GM19438 (cell line): ENCODE data around the gene LRRC4C.
"Not testable (repeated sequence)": the region's sequence is repeated elsewhere in the genome, so short reads cannot be mapped to it uniquely, and the experiment has no call there.

ENCODE experiments used
- ATAC-seq: cut with Tn5 transposase; IDR thresholded peaks from one replicate; pipeline ENCODE4 v1.9.1; 2021; ENCODE audit warnings: low read depth; ENCODE audit not compliant: unreplicated experiment

Gene LRRC4C

GRCh38 chr11:41045266-41045665 is 414.2 kb downstream of the LRRC4C start:
- ATAC-seq: no peak

- ATAC-seq: no peak
These were observed 414.7 kb downstream of the LRRC4C start for GRCh38 chr11:41044747-41045146.

GRCh38 chr11:41042688-41043087 is 416.8 kb downstream of the LRRC4C start:
- no peak for ATAC-seq

- no peak for ATAC-seq
These were observed 419.0 kb downstream of the LRRC4C start for GRCh38 chr11:41040474-41040873.

- ATAC-seq: no peak
These were observed 419.9 kb downstream of the LRRC4C start for GRCh38 chr11:41039592-41039991.

- no peak for ATAC-seq
These were observed 427.8 kb downstream of the LRRC4C start for GRCh38 chr11:41031551-41032060.

GRCh38 chr11:41020259-41020658 is 439.2 kb downstream of the LRRC4C start:
- ATAC-seq: no peak

- not testable (repeated sequence) for ATAC-seq
These were observed 439.8 kb downstream of the LRRC4C start for GRCh38 chr11:41019666-41020065.

- no peak for ATAC-seq
These were observed 441.2 kb downstream of the LRRC4C start for GRCh38 chr11:41018224-41018623.

- no peak for ATAC-seq
These were observed 448.9 kb downstream of the LRRC4C start for GRCh38 chr11:41010361-41011050.

- no peak for ATAC-seq
These were observed 453.5 kb downstream of the LRRC4C start for GRCh38 chr11:41005986-41006385.

GRCh38 chr11:41003339-41004282 is 455.8 kb downstream of the LRRC4C start:
- no peak for ATAC-seq

- no peak for ATAC-seq
These were observed 460.5 kb downstream of the LRRC4C start for GRCh38 chr11:40998920-40999319.

- no peak for ATAC-seq
These were observed 471.5 kb downstream of the LRRC4C start for GRCh38 chr11:40987776-40988435.

GRCh38 chr11:40986320-40986719 is 473.1 kb downstream of the LRRC4C start:
- no peak for ATAC-seq

GRCh38 chr11:40975076-40975475 is 484.4 kb downstream of the LRRC4C start:
- no peak for ATAC-seq

- no peak for ATAC-seq
These were observed 485.2 kb downstream of the LRRC4C start for GRCh38 chr11:40974186-40974795.

- ATAC-seq: no peak
These were observed 500.7 kb downstream of the LRRC4C start for GRCh38 chr11:40958707-40959106.

GRCh38 chr11:40952479-40952878 is 507.0 kb downstream of the LRRC4C start:
- no peak for ATAC-seq

GRCh38 chr11:40938002-40938401 is 521.5 kb downstream of the LRRC4C start:
- no peak for ATAC-seq

- ATAC-seq: no peak
These were observed 534.5 kb downstream of the LRRC4C start for GRCh38 chr11:40924915-40925314.
